MM.1S (cell line): ENCODE data around the gene TTLL11.

Experiments used
- DNase-seq: peaks from one replicate; pipeline ENCODE4 v3.0.0-alpha.2; 2015
- H2AFZ ChIP-seq: fragments of 300-600 bp; sonication (generic); 2 replicates; pipeline ENCODE4 v1.6.0; 2016; ENCODE audit warnings: antibody characterized with exemption, low read length
- H3F3A ChIP-seq: fragments of 300-600 bp; sonication (generic); 2 replicates; pipeline ENCODE4 v1.6.1; 2016; ENCODE audit warnings: mild to moderate bottlenecking, antibody characterized with exemption, low read length, moderate library complexity, mixed read lengths; ENCODE audit not compliant: insufficient read depth
- H3K27ac ChIP-seq: fragments of 300-600 bp; sonication (generic); 2 replicates; pipeline ENCODE4 v1.5.1; 2016; ENCODE audit warnings: mild to moderate bottlenecking, low read length
- H3K27me3 ChIP-seq: fragments of 300-600 bp; sonication (generic); replicated peaks from 2 replicates; pipeline ENCODE4 v1.6.0; 2016; ENCODE audit warnings: low read length; ENCODE audit not compliant: insufficient read depth
- H3K36me3 ChIP-seq: fragments of 300-600 bp; sonication (generic); replicated peaks from 2 replicates; pipeline ENCODE4 v1.6.1; 2016; ENCODE audit warnings: mild to moderate bottlenecking, low read length, mixed read lengths; ENCODE audit not compliant: insufficient read depth
- H3K4me1 ChIP-seq: fragments of 300-600 bp; sonication (generic); 2 replicates; pipeline ENCODE4 v1.6.1; 2016; ENCODE audit warnings: low read length, mixed read lengths
- H3K4me2 ChIP-seq: fragments of 300-600 bp; sonication (generic); 2 replicates; pipeline ENCODE4 v1.6.0; 2016; ENCODE audit warnings: low read depth, low read length
- H3K4me3 ChIP-seq: fragments of 300-600 bp; sonication (generic); 2 replicates; pipeline ENCODE4 v1.5.1; 2016; ENCODE audit warnings: low read length, mixed read lengths
- H3K79me2 ChIP-seq: fragments of 300-600 bp; sonication (generic); 2 replicates; pipeline ENCODE4 v1.6.1; 2016; ENCODE audit warnings: mixed run types, low read length, mixed read lengths
- H3K9ac ChIP-seq: fragments of 300-600 bp; sonication (generic); 2 replicates; pipeline ENCODE4 v1.6.1; 2016; ENCODE audit warnings: low read length, mixed read lengths
- H3K9me2 ChIP-seq: fragments of 300-600 bp; sonication (generic); replicated peaks from 2 replicates; pipeline ENCODE4 v1.6.1; 2016; ENCODE audit warnings: mild to moderate bottlenecking, low read length, mixed read lengths; ENCODE audit not compliant: insufficient read depth
- H3K9me3 ChIP-seq: fragments of 300-600 bp; sonication (generic); replicated peaks from 2 replicates; pipeline ENCODE4 v1.6.1; 2016; ENCODE audit warnings: mild to moderate bottlenecking, low read length, mixed read lengths; ENCODE audit not compliant: insufficient read depth
- H4K20me1 ChIP-seq: fragments of 300-600 bp; sonication (generic); 2 replicates; pipeline ENCODE4 v1.6.1; 2016; ENCODE audit warnings: mild to moderate bottlenecking, low read length, moderate library complexity, mixed read lengths; ENCODE audit not compliant: insufficient read depth
- CTCF ChIP-seq: fragments of 300-600 bp; sonication (generic); IDR thresholded peaks from 2 replicates; pipeline ENCODE4 v1.5.1; 2016; ENCODE audit warnings: antibody characterized with exemption, low read length, mixed read lengths
- EZH2 ChIP-seq: fragments of 300-600 bp; sonication (generic); optimal IDR thresholded peaks from 2 replicates; pipeline ENCODE3; 2017; ENCODE audit warnings: low read depth, mild to moderate bottlenecking, antibody characterized with exemption, low read length, mixed read lengths
- EZH2phosphoT487 ChIP-seq: fragments of 300-600 bp; sonication (generic); IDR thresholded peaks from 2 replicates; pipeline ENCODE4 v1.6.1; 2018; ENCODE audit warnings: antibody characterized with exemption, low read length

Gene TTLL11

DNA sequence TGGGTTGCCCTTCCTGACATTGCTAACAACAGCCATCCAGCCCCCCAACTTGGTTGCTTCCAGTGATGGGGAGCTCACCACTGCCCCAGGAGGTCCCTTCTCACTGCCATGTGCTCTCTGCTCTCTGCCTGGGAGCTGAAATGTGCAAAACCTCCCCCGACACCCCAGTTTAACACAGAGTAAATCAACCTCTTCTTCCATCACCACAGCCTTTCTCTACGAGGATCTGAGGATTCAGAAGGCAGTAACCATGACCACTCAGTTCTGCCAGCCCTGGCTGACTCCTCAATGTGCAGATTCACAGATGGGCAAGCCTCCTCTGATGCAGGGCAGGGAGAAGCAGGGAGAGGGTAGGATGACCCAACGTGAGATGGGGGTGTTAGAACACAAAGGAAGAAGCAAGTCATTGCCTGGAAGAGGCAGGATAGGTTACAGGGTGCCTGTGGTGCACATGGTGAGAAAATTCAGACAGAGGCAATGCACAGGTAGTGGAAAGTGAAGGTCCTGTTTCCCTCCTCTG, 256.7 kb downstream of the TTLL11 start:
- no peaks in the 10 kb centered on the region for H3F3A ChIP-seq
- no peak for DNase-seq
- H2AFZ ChIP-seq = no peak overlapping the region
- H3K9me2 ChIP-seq = no peaks in the 10 kb centered on the region
- no peaks in the 10 kb centered on the region for H3K27me3 ChIP-seq
- no peak overlapping the region for H3K4me3 ChIP-seq
- TF ChIP-seq EZH2 = no peak
- TF ChIP-seq CTCF = no peak
- TF ChIP-seq EZH2phosphoT487 = no peak
- no peaks in the 10 kb centered on the region for H3K9me3 ChIP-seq
- H4K20me1 ChIP-seq = no peaks in the 10 kb centered on the region
- H3K4me2 ChIP-seq = no peak overlapping the region
- no peaks in the 10 kb centered on the region for H3K4me1 ChIP-seq
- no peaks in the 10 kb centered on the region for H3K79me2 ChIP-seq
- H3K9ac ChIP-seq = no peak overlapping the region
- H3K27ac ChIP-seq = no peak overlapping the region
- H3K36me3 ChIP-seq = no peaks in the 10 kb centered on the region

DNA sequence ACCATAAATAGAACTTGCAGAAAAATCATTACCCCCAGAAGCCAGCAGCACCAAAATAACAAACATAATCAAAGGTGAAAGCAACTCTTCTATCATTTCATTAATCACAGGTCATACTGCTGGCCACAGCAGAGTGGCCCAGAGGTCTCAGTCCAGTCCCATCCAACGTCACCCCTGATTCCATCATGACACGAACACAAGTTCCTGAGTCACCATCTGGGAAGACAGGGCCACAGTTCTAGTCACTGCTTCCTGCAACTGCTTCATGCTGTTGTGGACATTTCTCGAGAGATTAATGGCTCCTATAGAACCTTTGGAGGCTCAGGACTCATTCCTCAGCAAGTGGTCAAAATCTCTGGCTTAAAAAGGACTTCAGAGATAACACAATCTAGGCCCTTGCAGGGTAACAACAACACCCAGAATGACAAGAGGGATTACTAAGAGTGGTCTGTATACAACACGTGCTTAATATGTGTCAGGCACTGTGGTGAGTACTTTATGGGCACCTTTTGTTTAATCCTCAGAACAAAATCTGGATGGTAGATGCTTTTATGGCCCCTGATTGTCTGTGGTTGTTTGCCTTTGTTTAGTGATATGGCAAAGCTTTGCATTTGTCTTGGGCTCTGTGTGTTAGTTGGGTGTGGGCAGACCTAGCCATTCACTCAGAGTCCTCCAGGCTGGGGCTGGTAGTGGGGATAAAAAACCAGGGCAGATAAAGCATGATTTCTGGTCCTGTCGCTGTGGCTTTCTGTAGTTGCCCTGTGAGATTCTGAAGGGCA, 257.3 kb downstream of the TTLL11 start:
- no peaks in the 10 kb centered on the region for H3K9me3 ChIP-seq
- H2AFZ ChIP-seq = no peak overlapping the region
- TF ChIP-seq EZH2 = no peak
- no peak for TF ChIP-seq EZH2phosphoT487
- TF ChIP-seq CTCF = no peak
- H3K4me2 ChIP-seq = no peak overlapping the region
- no peaks in the 10 kb centered on the region for H3K79me2 ChIP-seq
- H4K20me1 ChIP-seq = no peaks in the 10 kb centered on the region
- no peak overlapping the region for H3K9ac ChIP-seq
- no peaks in the 10 kb centered on the region for H3K9me2 ChIP-seq
- H3K4me1 ChIP-seq = no peaks in the 10 kb centered on the region
- H3K27ac ChIP-seq = no peak overlapping the region
- no peaks in the 10 kb centered on the region for H3K27me3 ChIP-seq
- H3K36me3 ChIP-seq = no peaks in the 10 kb centered on the region
- no peak overlapping the region for H3K4me3 ChIP-seq
- no peaks in the 10 kb centered on the region for H3F3A ChIP-seq
- no peak for DNase-seq

GRCh38 chr9:121833061-121833460, 260.0 kb downstream of the TTLL11 start:
- Histone ChIP-seq H3K27me3 (no peaks in the 10 kb centered on the region), H3K79me2 (no peaks in the 10 kb centered on the region), H3K27ac (no peak overlapping the region), H3K36me3 (no peaks in the 10 kb centered on the region), H3K4me2 (no peak overlapping the region), H3K4me1 (no peaks in the 10 kb centered on the region), H3K9me2 (no peaks in the 10 kb centered on the region), H3K9me3 (no peaks in the 10 kb centered on the region), H4K20me1 (no peaks in the 10 kb centered on the region), H3F3A (no peaks in the 10 kb centered on the region), H3K9ac (no peak overlapping the region), H3K4me3 (no peak overlapping the region), H2AFZ (no peak overlapping the region)
- DNase-seq = no peak
- TF ChIP-seq EZH2phosphoT487 (no peak), CTCF (no peak), EZH2 (no peak)
